Adrenal gland (tissue), 12 donors: ENCODE data around the gene SEPTIN10. TPM values are rescaled to one million over a fixed set of nuclear protein-coding genes. Genes with fewer than 3 reads are reported as not detected.

ENCODE experiments used
- DNase-seq, 7 donors: peaks; one replicate each; pipeline ENCODE4 v3.0.0-alpha.2; 2019 to 2020
- H3K27ac ChIP-seq, 5 donors: fragments of 200-600 bp; sonication (generic) in 4 of 5; 1 replicate in 3 of 5; 2 replicates in 2 of 5; pipeline versions ENCODE4 v1.5.1 to v1.8.0; 2016 to 2020; ENCODE audit warnings: mild to moderate bottlenecking in 1 of 5
- H3K27me3 ChIP-seq: fragments of 200-600 bp; 2 replicates; pipeline ENCODE4 v1.8.0; 2021
- H3K36me3 ChIP-seq, 2 donors: fragments of 200-600 bp; replicated peaks in 1 of 2; 1 replicate in 1 of 2; 2 replicates in 1 of 2; pipeline versions ENCODE4 v1.5.1 to v1.8.0; 2018 to 2022
- H3K4me1 ChIP-seq, 2 donors: fragments of 200-600 bp; replicated peaks in 1 of 2; 1 replicate in 1 of 2; 2 replicates in 1 of 2; pipeline versions ENCODE4 v1.5.1 to v1.8.0; 2018 to 2021
- H3K4me3 ChIP-seq, 4 donors: fragments of 200-600 bp; sonication (generic) in 3 of 4; one replicate each; pipeline ENCODE4 v1.5.1; 2016 to 2018
- H3K9me3 ChIP-seq, 3 donors: fragments of 200-600 bp; sonication (generic) in 1 of 3; replicated peaks in 1 of 3; 1 replicate in 2 of 3; 2 replicates in 1 of 3; pipeline versions ENCODE4 v1.5.1 to v1.8.0; 2016 to 2021
- POLR2A ChIP-seq, 2 donors: fragments of 450-650 bp; IDR thresholded peaks; one replicate each; pipeline ENCODE4 v1.6.1; 2017; ENCODE audit warnings: antibody characterized with exemption in 2 of 2, mild to moderate bottlenecking in 2 of 2, moderate library complexity in 1 of 2
- WGBS, 4 donors: extraction: QIAGEN DNeasy Blood & Tissue Kit in 2 of 4; methylation state at CpG; one replicate each; pipeline versions ENCODE4 v1.1.5 to v1.1.7; 2013 to 2017; 5-methylcytosine and 5-hydroxymethylcytosine counted together
- intact Hi-C, 2 donors: fragments of 100-400 bp; cut with DNase I; formaldehyde crosslinking; loops; one replicate each; pipeline versions ENCODE4 v1.14.1 to v1.15.0; 2022 to 2023
- polyA plus RNA-seq, 3 donors: library from polyadenylated mRNA; stranded (reverse); fragments of 200-250 nt in 2 of 3; fragments of 350-450 nt in 1 of 3; fragmentation: Illumina TruSeq in 1 of 3; extraction: RNeasy Lipid Tissue Mini Kit (QIAGEN cat#74804) in 1 of 3; gene quantifications; one replicate each; pipeline ENCODE4 v1.2.3, GENCODE V29; 2013 to 2014
- total RNA-seq, 9 donors: library from RNA; depleted of rRNA in 4 of 9; stranded (reverse); fragments of >200 nt in 4 of 9; fragments of 120-200 nt in 1 of 9; fragmentation: NEBNext Ultra II Directional in 1 of 9; extraction: Animal tissue kit (Norgen Biotek cat#: 25700) in 1 of 9; gene quantifications; one replicate each; pipeline versions ENCODE4 v1.1.0 to v1.2.4, GENCODE V29; 2013 to 2023
- TF ChIP-seq, protein P1 (sequence below), 6 experiments: fragments of 450-650 bp in 4 of 6; fragments of 200-600 bp in 2 of 6; sonication (generic) in 1 of 6; IDR thresholded peaks; 1 replicate in 5 of 6; 2 replicates in 1 of 6; pipeline versions ENCODE4 v1.5.1 to v1.8.0; 2016 to 2021; ENCODE audit warnings: antibody characterized with exemption in 6 of 6, mild to moderate bottlenecking in 2 of 6, moderate library complexity in 1 of 6
- donor health status: healthy with polysubstance abuse.
- donor health status: Bipolar disorder and iron deficiency.
- donor health status: DM: yes; HTN: yes; CAD: no.
- donor health status: DM: no; HTN: no; CAD: no.
- donor health status: DM: no; HTN: no; CAD: no.
- donor health status: DM: yes; HTN: yes; CAD: no.

Gene SEPTIN10
- total and polyA plus RNA-seq, 12 donors = 18.1 to 91.3 (median 44.8) TPM

DNA sequence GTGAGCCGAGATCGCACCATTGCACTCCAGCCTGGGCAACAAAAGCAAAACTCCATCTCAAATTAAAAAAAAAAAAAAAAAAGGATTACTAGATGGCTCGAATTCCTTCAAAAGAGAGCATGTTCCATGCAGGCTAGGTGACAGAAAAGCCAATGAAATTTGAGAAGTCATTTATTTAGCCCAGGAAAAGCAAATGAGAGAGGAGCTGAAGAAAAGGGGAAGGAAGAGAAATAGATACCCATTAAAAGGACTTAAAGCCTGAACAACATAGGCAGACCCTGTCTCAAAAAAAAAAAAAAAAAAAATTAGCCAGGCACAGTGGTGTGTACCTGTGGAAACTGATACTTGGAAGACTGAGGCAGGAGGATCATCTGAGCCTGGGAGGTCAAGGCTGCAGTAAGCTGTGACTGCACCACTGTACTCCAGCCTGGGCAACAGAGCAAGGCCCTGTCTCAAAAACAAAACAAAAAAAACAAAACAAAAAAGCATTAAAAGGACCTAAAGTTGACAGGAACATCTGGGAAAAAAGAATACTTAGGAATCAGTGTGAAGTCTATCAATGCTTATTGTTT, 11.1 kb downstream of the SEPTIN10 start:
- Histone ChIP-seq H3K27me3 (no peaks in the 10 kb centered on the region), H3K4me3 (no peak overlapping the region), H3K9me3 (no peaks in the 10 kb centered on the region), H3K36me3 (no peaks in the 10 kb centered on the region), H3K27ac (no peak overlapping the region), H3K4me1 (peaks cover 0 to 5% of the 10 kb centered on the region in 2 donors)
- WGBS, 4 donors = 91 to 95% (median 93%) methylated on average over 3 of the region's 3 CpGs
- intact Hi-C loops = loop anchor here in 1 of 2 donors (2.0 kb wide), 1 partner anchor 22 kb away; no protein-coding TSS in a partner anchor
- DNase-seq = no peak
- TF ChIP-seq, protein P1, sequence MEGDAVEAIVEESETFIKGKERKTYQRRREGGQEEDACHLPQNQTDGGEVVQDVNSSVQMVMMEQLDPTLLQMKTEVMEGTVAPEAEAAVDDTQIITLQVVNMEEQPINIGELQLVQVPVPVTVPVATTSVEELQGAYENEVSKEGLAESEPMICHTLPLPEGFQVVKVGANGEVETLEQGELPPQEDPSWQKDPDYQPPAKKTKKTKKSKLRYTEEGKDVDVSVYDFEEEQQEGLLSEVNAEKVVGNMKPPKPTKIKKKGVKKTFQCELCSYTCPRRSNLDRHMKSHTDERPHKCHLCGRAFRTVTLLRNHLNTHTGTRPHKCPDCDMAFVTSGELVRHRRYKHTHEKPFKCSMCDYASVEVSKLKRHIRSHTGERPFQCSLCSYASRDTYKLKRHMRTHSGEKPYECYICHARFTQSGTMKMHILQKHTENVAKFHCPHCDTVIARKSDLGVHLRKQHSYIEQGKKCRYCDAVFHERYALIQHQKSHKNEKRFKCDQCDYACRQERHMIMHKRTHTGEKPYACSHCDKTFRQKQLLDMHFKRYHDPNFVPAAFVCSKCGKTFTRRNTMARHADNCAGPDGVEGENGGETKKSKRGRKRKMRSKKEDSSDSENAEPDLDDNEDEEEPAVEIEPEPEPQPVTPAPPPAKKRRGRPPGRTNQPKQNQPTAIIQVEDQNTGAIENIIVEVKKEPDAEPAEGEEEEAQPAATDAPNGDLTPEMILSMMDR (IDR thresholded peaks at IDR 0.05) = no peak
- no peak for TF ChIP-seq POLR2A (IDR thresholded peaks at IDR 0.05)

DNA sequence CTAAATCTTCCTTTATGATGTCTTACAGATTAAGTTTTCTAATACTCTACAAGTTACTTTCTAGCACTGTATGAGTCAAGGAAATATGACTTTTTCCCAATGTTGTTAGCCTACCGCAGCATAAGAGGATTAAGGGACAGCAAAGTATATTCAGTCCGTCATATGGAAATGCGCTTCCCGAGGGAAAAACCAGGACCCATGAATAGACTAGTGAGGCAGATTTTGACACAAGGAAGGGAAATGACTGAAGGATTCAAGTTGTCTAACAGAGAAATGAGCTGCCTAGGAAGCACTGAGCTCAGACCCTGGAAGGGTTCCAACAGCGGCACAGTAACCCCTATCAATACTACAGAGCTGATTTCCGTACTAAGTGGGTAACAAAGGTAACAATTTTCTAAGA, 12.0 kb downstream of the SEPTIN10 start:
- H3K4me3 ChIP-seq = no peak overlapping the region
- 74 to 83% (median 81%) methylated on average over 6 of the region's 6 CpGs for WGBS, 4 donors
- H3K27ac ChIP-seq = no peak overlapping the region
- intact Hi-C loops = loop anchor here in 1 of 2 donors (2.0 kb wide), 1 partner anchor 21 kb away; no protein-coding TSS in a partner anchor
- H3K9me3 ChIP-seq = no peaks in the 10 kb centered on the region
- peaks cover 0 to 1% of the 10 kb centered on the region in 2 donors for H3K4me1 ChIP-seq
- no peaks in the 10 kb centered on the region for H3K36me3 ChIP-seq
- H3K27me3 ChIP-seq = no peaks in the 10 kb centered on the region
- no peak for TF ChIP-seq POLR2A (IDR thresholded peaks at IDR 0.05)
- TF ChIP-seq, protein P1 (IDR thresholded peaks at IDR 0.05) = no peak
- DNase-seq = no peak

DNA sequence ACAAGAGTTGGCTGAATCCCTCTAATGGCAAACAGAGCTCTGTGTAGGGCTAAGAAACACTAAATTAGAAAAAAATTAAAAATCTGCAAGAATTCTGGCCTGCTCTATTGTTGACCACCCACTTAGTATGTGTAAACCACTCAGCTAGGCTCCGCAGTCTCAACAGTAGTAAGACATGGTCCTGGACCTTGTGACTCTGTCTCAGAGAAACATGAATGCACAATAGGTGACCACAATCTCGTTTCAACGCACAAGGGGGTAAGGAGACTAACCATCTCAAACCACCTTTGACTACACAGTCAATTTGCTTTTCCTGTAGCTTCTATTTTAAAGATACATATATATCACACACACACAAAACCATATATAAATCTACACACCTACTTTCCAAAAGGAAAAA, 16.5 kb downstream of the SEPTIN10 start:
- H3K36me3 ChIP-seq = no peaks in the 10 kb centered on the region
- H3K27me3 ChIP-seq = no peaks in the 10 kb centered on the region
- no peak overlapping the region for H3K4me3 ChIP-seq
- no peaks in the 10 kb centered on the region for H3K4me1 ChIP-seq
- no peak for DNase-seq
- 74 to 92% (median 88%) methylated on average over 3 of the region's 3 CpGs for WGBS, 4 donors
- H3K27ac ChIP-seq = no peak overlapping the region
- no peak for TF ChIP-seq POLR2A (IDR thresholded peaks at IDR 0.05)
- TF ChIP-seq, protein P1 (IDR thresholded peaks at IDR 0.05) = no peak
- intact Hi-C loops = no loop called here
- no peaks in the 10 kb centered on the region for H3K9me3 ChIP-seq

DNA sequence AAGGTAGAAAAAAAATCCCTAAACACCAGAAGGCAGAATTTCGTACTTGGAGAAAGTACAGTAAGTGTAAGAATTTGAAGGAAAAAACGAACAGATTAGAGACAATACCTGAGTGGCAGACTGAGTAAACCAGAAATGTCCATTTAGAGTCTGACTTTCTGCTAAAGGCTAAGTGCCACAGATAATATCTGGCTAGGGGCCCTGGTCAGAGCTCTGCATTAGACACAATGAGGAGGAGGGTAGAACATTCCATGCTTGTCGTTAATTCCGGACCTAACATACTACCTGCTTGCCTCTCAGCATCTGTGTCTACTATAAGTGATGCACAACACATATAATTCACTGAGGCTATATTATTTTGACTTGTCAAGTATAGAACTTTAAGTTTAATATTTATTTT, 18.1 kb downstream of the SEPTIN10 start:
- Histone ChIP-seq H3K4me1 (no peaks in the 10 kb centered on the region), H3K27ac (no peak overlapping the region), H3K36me3 (no peaks in the 10 kb centered on the region), H3K4me3 (no peak overlapping the region), H3K27me3 (no peaks in the 10 kb centered on the region), H3K9me3 (no peaks in the 10 kb centered on the region)
- DNase-seq = no peak
- no peak for TF ChIP-seq POLR2A (IDR thresholded peaks at IDR 0.05)
- TF ChIP-seq, protein P1 (IDR thresholded peaks at IDR 0.05) = no peak
- WGBS, 4 donors = 89 to 97% (median 90%) methylated on average over 4 of the region's 4 CpGs
- intact Hi-C loops = no loop called here
